Vagina (tissue), 2 donors: ENCODE measurements around the gene RHEBL1. TPM values are rescaled to one million over a fixed set of nuclear protein-coding genes. Genes with fewer than 3 reads are reported as not detected.

Experiments used
- DNase-seq, 2 donors: peaks; one replicate each; pipeline ENCODE4 v3.0.0-alpha.2; 2017; ENCODE audit errors: extremely low spot score in 2 of 2
- H3K27ac ChIP-seq: fragments of 200-600 bp; sonication (generic); one replicate; pipeline ENCODE4 v1.5.1; 2019
- H3K27me3 ChIP-seq: fragments of 200-600 bp; sonication (generic); one replicate; pipeline ENCODE4 v1.5.1; 2019
- H3K36me3 ChIP-seq, 2 donors: fragments of 200-600 bp; sonication (generic); one replicate each; pipeline ENCODE4 v1.5.1; 2017 to 2019
- H3K4me1 ChIP-seq: fragments of 200-600 bp; sonication (generic); one replicate; pipeline ENCODE4 v1.5.1; 2019
- H3K4me3 ChIP-seq, 2 donors: fragments of 200-600 bp; sonication (generic); 1 replicate in 1 of 2; 2 replicates in 1 of 2; pipeline ENCODE4 v1.5.1; 2016 to 2019
- H3K9me3 ChIP-seq: fragments of 200-600 bp; sonication (generic); one replicate; pipeline ENCODE4 v1.5.1; 2019
- POLR2A ChIP-seq, 2 donors: fragments of 450-650 bp; IDR thresholded peaks; one replicate each; pipeline ENCODE4 v1.6.1; 2017; ENCODE audit warnings: antibody characterized with exemption in 2 of 2, mild to moderate bottlenecking in 2 of 2, moderate library complexity in 2 of 2
- POLR2AphosphoS5 ChIP-seq, 2 donors: sonication (generic); formaldehyde crosslinking; IDR thresholded peaks; one replicate each; pipeline ENCODE4 v1.9.0; 2017; ENCODE audit warnings: antibody characterized with exemption in 2 of 2, mild to moderate bottlenecking in 2 of 2, low read depth in 1 of 2; ENCODE audit not compliant: insufficient read depth in 1 of 2
- intact Hi-C: fragments of 100-400 bp; cut with DNase I; formaldehyde crosslinking; loops from one replicate; pipeline ENCODE4 v1.15.1; 2023
- total RNA-seq: library from RNA; depleted of rRNA; stranded (reverse); fragments of >200 nt; gene quantifications from one replicate; pipeline ENCODE4 v1.2.3, GENCODE V29; 2016
- TF ChIP-seq, protein P1 (sequence below), 3 experiments: fragments of 450-650 bp in 2 of 3; fragments of 200-600 bp in 1 of 3; sonication (generic) in 1 of 3; IDR thresholded peaks; one replicate each; pipeline ENCODE4 v1.5.1; 2017 to 2019; ENCODE audit warnings: antibody characterized with exemption in 3 of 3, mild to moderate bottlenecking in 2 of 3, moderate library complexity in 2 of 3

RHEBL1 gene, protein sequence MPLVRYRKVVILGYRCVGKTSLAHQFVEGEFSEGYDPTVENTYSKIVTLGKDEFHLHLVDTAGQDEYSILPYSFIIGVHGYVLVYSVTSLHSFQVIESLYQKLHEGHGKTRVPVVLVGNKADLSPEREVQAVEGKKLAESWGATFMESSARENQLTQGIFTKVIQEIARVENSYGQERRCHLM
- 1.7 TPM for total RNA-seq

DNA sequence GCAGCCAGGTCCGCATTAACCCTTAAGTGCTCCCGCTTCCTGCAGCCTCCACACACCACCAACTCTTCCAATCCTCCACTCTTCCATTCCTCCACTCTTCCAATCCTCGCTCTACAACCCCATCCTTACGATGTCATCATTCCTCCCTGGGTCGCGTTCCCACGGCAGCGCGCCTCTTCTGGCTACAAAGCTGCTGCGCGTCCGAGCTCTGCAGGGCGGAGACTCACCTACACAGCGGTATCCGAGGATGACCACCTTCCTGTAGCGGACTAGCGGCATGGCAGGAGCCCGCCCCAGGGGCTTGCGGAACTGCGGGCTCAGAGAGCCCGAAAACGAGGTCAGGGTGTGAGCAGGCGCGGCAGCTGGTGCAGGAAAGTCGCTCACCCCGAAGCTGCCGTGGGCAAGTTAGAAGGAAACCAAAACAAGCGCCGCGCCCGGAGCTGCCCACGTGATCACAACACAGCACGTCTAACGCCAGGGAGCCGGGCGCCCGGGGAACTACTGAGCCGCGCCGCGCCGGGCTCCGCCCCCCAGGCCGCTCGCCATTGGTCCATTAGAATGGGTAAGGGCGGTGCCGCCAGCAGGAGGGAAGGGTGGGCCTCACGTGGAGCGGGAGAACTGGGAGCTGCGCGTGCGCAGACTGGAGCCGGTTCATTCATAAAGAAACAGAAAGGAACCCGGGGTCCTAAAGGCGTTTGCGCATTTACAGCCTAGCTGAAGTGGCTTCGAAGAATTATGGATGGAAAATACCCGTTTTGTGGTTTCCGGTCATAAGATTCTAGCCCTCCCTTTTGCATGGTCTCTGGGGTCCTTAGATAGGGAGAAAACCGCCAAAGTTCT, at the start of gene RHEBL1:
TSS of gene RHEBL1 (minus strand) at position 473 of the 840 bp plus-strand sequence. CDS start at position 279, 194 bp downstream.
- H3K27ac ChIP-seq = peak within 1 kb of the TSS; percentile 72

DNA sequence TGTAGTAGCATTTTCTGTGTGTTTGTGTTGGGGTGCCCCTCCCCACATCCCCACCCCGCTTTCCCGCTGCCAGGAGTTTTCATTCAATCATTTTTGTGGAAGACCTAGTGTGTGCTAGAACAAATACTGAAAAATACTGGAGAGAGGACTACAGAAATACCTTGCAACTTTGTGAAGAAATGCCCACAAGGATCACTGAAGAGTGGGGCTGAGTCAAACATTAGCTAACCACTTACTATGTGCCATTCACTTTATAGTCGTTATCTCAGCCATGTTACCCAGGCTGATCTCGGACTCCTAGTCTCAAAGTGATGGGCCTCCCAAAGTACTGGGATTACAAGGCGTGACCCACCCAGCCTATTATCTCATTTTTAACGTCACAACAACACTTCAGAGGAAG, 41.4 kb upstream of the RHEBL1 start:
- Histone ChIP-seq H3K4me1 (peaks cover 45% of the 10 kb centered on the region), H3K4me3 (peak overlapping the region; percentile 91 to 92), H3K36me3 (no peaks in the 10 kb centered on the region), H3K27ac (peak overlapping the region; percentile 98), H3K27me3 (no peaks in the 10 kb centered on the region), H3K9me3 (no peaks in the 10 kb centered on the region)
- DNase-seq = no peak
- intact Hi-C loops = no loop called here
- TF ChIP-seq POLR2AphosphoS5 (IDR thresholded peaks at IDR 0.05; ENCODE audit: insufficient read depth in 1 of 2, low read depth in 1 of 2) = no peak
- TF ChIP-seq, protein P1, sequence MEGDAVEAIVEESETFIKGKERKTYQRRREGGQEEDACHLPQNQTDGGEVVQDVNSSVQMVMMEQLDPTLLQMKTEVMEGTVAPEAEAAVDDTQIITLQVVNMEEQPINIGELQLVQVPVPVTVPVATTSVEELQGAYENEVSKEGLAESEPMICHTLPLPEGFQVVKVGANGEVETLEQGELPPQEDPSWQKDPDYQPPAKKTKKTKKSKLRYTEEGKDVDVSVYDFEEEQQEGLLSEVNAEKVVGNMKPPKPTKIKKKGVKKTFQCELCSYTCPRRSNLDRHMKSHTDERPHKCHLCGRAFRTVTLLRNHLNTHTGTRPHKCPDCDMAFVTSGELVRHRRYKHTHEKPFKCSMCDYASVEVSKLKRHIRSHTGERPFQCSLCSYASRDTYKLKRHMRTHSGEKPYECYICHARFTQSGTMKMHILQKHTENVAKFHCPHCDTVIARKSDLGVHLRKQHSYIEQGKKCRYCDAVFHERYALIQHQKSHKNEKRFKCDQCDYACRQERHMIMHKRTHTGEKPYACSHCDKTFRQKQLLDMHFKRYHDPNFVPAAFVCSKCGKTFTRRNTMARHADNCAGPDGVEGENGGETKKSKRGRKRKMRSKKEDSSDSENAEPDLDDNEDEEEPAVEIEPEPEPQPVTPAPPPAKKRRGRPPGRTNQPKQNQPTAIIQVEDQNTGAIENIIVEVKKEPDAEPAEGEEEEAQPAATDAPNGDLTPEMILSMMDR (IDR thresholded peaks at IDR 0.05) = no peak
- no peak for TF ChIP-seq POLR2A (IDR thresholded peaks at IDR 0.05)

More for the DNA sequence above, at the start of gene RHEBL1:
- Histone ChIP-seq H3K4me1 (peaks cover 13% of the 10 kb centered on the region), H3K27me3 (no peaks in the 10 kb centered on the region), H3K4me3 (peak within 1 kb of the TSS; percentile 59), H3K36me3 (no peaks in the 10 kb centered on the region), H3K9me3 (no peaks in the 10 kb centered on the region)
- DNase-seq = peak in 1 of 2 donors; percentile 98
- intact Hi-C loops = loop anchor here (10.0 kb wide), 1 partner anchor 55 kb away; no protein-coding TSS in a partner anchor
- TF ChIP-seq POLR2AphosphoS5 (IDR thresholded peaks at IDR 0.05; ENCODE audit: insufficient read depth in 1 of 2, low read depth in 1 of 2) (peak; percentile 81 to 98), POLR2A (IDR thresholded peaks at IDR 0.05) (no peak)
- TF ChIP-seq, protein P1 (IDR thresholded peaks at IDR 0.05) = peak in 2 of 3 experiments; percentile 2 to 18

DNA sequence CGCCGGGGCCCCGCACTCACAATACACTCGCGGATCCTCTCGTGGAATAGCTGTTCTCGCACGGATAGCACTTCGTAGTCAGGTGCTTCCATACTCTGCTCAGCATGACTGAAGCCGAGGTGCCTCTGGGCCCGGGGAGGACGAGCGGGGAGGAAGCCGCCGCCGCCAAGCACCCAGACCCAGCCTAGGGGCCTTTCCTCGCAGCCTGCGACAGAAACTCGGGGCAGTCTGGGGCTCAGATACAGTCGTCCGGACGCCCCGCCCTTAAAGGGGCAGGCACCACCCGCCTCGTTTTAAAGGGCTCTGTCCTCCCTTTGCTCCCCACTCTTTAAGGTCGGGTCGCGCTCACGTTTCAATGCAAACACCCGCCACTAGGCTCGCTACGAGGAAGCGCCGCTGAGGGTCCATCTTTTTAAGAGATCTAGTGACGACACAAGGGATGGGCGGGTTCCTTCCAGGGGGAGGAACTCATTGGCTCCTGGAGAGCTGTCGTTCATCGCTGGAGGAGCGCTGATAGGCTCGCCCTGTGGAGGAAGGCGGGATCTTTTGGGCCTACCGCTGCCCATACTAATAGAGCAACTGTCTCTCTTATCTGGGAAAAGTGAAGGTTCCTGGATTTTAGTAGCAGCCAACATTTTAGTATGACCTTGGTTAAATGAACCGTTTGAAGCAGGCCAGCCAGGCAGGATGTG, 40.8 kb upstream of the RHEBL1 start, which contains the start of gene LMBR1L:
TSS of gene LMBR1L (minus strand) at position 384 of the 692 bp plus-strand sequence. CDS start at position 92, 292 bp downstream.
- intact Hi-C loops = no loop called here
- peak; percentile 98 for TF ChIP-seq POLR2AphosphoS5 (IDR thresholded peaks at IDR 0.05; ENCODE audit: insufficient read depth in 1 of 2, low read depth in 1 of 2)
- peak; percentile 75 to 87 for TF ChIP-seq POLR2A (IDR thresholded peaks at IDR 0.05)
- TF ChIP-seq, protein P1 (IDR thresholded peaks at IDR 0.05) = peak in 2 of 3 experiments; percentile 11 to 55
- Histone ChIP-seq H3K27me3 (no peaks in the 10 kb centered on the region), H3K36me3 (no peaks in the 10 kb centered on the region), H3K27ac (peak within 1 kb of the TSS; percentile 98), H3K4me3 (peak within 1 kb of the TSS; percentile 91 to 92), H3K9me3 (no peaks in the 10 kb centered on the region), H3K4me1 (peaks cover 50% of the 10 kb centered on the region)
- DNase-seq = peak in 1 of 2 donors; percentile 99

DNA sequence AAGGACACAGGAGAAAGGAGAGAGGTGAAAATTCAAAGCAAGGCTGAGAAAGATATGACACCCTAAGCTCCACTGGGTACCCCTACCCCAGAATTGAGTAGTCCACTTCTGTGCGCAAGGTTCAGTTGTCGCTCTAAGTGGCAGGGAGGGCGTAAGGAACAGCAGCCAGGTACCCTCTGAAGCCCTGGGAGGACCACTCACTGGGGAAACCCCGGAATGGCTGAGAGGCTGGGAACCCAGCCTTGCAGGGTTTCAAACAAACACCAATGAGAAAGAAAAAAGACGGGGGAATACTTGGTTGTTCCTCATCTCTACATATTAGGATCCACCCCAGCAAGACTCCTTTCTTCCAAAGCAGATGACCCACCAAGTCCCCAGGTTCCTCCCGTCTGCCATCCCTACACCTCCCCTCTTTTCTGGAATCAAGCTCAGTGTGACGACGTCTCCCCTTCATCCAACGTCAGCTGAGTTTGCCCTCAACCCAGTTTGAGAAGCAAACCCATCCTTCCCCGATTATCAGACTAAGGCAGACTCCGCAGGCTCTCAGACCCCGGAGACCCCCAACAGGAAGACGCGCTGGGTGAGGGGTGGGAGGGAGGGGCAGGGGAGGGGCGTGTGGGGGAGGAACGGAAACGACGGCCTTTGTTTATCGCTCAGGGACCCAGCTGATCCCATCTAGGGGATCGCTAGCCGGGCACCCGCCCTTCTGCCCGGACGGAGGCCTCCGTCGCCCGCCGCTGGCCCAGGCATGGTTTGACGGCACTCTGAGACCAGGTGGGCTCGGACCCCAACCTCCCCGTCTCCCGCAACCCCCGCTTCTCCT, 40.1 kb upstream of the RHEBL1 start:
- Histone ChIP-seq H3K4me1 (peaks cover 58% of the 10 kb centered on the region), H3K9me3 (no peaks in the 10 kb centered on the region), H3K27ac (peak overlapping the region; percentile 98), H3K36me3 (peaks cover 0 to 2% of the 10 kb centered on the region in 2 donors), H3K4me3 (peak overlapping the region; percentile 91 to 92), H3K27me3 (no peaks in the 10 kb centered on the region)
- no peak for DNase-seq
- intact Hi-C loops = no loop called here
- no peak for TF ChIP-seq POLR2A (IDR thresholded peaks at IDR 0.05)
- no peak for TF ChIP-seq POLR2AphosphoS5 (IDR thresholded peaks at IDR 0.05; ENCODE audit: insufficient read depth in 1 of 2, low read depth in 1 of 2)
- TF ChIP-seq, protein P1 (IDR thresholded peaks at IDR 0.05) = no peak
